AG10803 (cell line): ENCODE results near the gene LYZL4.
A peak's percentile ranks its signal among the peaks of the same experiment; 100 is the strongest.

ENCODE experiments used
- DNase-seq: peaks from one replicate; pipeline ENCODE4 v3.0.0; 2010; ENCODE audit warnings: low read depth
- H3K4me3 ChIP-seq: 2 replicates; pipeline ENCODE4 v1.5.1; 2011; ENCODE audit warnings: mild to moderate bottlenecking, low read length, control low read depth
- CTCF ChIP-seq: conservative IDR thresholded peaks from 2 replicates; pipeline ENCODE4 v1.5.1; 2011; ENCODE audit warnings: mild to moderate bottlenecking, low read length, control low read depth, inconsistent platforms

Gene LYZL4

GRCh38 chr3:42446111-42447050 is 36.0 kb upstream of the LYZL4 start:
- DNase-seq: no peak
- H3K4me3 ChIP-seq: no peak overlapping the region
- no peak for TF ChIP-seq CTCF

GRCh38 chr3:42443819-42444436 is 33.5 kb upstream of the LYZL4 start:
- peak; percentile 64 for DNase-seq
- H3K4me3 ChIP-seq: no peak overlapping the region
- TF ChIP-seq CTCF: peak; percentile 99

GRCh38 chr3:42443292-42443691 is 32.9 kb upstream of the LYZL4 start:
- DNase-seq: no peak
- H3K4me3 ChIP-seq: no peak overlapping the region
- TF ChIP-seq CTCF: no peak

- DNase-seq: no peak
- TF ChIP-seq CTCF: 0 out of 2 replicates have a peak, but pooled peaks have one; percentile 9
- no peak overlapping the region for H3K4me3 ChIP-seq
These were observed 32.2 kb upstream of the LYZL4 start for GRCh38 chr3:42442640-42443039.

- H3K4me3 ChIP-seq: no peak overlapping the region
- TF ChIP-seq CTCF: no peak
- no peak for DNase-seq
These were observed 31.4 kb upstream of the LYZL4 start for GRCh38 chr3:42441791-42442190.

- H3K4me3 ChIP-seq: no peak overlapping the region
- no peak for TF ChIP-seq CTCF
- DNase-seq: no peak
These were observed 30.5 kb upstream of the LYZL4 start for GRCh38 chr3:42440924-42441323.
